ENCODE results near the gene SSX2IP.

Gene SSX2IP

GRCh38 chr1:84698151-84699110 is 8.2 kb upstream of the SSX2IP start:
- ATAC-seq: no peak
- peaks cover 11% of the 10 kb centered on the region for H3K4me1 Mint-ChIP-seq
- no peaks in the 10 kb centered on the region for H3K9me3 Mint-ChIP-seq
- H3K27me3 Mint-ChIP-seq: no peaks in the 10 kb centered on the region
- H3K36me3 Mint-ChIP-seq: no peaks in the 10 kb centered on the region
- no peak overlapping the region for H3K27ac Mint-ChIP-seq
- no peak overlapping the region for H3K4me3 Mint-ChIP-seq

DNA sequence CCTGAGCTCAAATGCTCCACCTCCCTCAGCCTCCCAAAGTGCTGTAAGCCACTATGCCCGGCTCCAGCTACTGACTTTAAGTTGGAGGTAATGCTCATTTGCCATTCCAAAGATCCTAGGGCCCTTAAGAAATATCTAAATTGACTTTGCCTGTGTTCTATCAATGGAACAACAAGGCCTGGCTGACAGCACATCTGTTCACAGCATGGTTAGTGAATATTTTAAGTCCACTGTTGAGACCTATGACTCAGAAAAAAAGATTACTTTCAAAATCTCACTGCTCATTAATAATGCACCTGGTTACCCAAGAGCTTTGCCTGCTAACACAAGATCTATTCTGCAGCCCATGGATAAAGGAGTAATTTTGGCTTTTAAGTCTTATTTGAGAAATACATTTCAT is 3.5 kb upstream of the SSX2IP start:
- H3K4me3 Mint-ChIP-seq: no peak overlapping the region
- H3K4me1 Mint-ChIP-seq: peaks cover 18% of the 10 kb centered on the region
- no peaks in the 10 kb centered on the region for H3K36me3 Mint-ChIP-seq
- ATAC-seq: no peak
- H3K9me3 Mint-ChIP-seq: no peaks in the 10 kb centered on the region
- no peak overlapping the region for H3K27ac Mint-ChIP-seq
- H3K27me3 Mint-ChIP-seq: no peaks in the 10 kb centered on the region

DNA sequence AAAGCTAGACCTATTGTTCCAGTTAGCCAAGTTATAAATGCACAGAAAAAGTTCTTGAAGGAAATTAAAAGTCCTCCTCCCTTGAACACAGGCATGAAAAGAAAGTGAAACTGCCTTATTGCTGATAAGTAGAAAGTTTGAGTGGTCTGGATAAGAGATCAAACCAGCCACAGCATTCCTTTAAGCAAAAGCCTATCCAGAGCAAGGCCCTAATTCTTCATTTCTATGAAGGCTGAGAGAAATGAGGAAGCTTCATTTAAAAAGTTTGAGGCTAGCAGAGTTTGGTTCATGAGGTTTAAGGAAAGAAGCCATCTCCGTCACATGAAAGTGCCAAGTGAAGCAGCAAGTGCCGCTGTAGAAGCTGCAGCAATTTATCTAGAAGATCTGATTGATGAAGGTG is 2.7 kb upstream of the SSX2IP start:
- ATAC-seq: no peak
- H3K9me3 Mint-ChIP-seq: no peaks in the 10 kb centered on the region
- peak overlapping the region; percentile 72 for H3K27ac Mint-ChIP-seq
- H3K4me1 Mint-ChIP-seq: peaks cover 18% of the 10 kb centered on the region
- H3K36me3 Mint-ChIP-seq: no peaks in the 10 kb centered on the region
- H3K4me3 Mint-ChIP-seq: peak overlapping the region; percentile 22
- H3K27me3 Mint-ChIP-seq: no peaks in the 10 kb centered on the region

GRCh38 chr1:84692391-84692790 is 2.1 kb upstream of the SSX2IP start:
- Mint-ChIP-seq H3K9me3 (no peaks in the 10 kb centered on the region), H3K4me3 (peak overlapping the region; percentile 22)

DNA sequence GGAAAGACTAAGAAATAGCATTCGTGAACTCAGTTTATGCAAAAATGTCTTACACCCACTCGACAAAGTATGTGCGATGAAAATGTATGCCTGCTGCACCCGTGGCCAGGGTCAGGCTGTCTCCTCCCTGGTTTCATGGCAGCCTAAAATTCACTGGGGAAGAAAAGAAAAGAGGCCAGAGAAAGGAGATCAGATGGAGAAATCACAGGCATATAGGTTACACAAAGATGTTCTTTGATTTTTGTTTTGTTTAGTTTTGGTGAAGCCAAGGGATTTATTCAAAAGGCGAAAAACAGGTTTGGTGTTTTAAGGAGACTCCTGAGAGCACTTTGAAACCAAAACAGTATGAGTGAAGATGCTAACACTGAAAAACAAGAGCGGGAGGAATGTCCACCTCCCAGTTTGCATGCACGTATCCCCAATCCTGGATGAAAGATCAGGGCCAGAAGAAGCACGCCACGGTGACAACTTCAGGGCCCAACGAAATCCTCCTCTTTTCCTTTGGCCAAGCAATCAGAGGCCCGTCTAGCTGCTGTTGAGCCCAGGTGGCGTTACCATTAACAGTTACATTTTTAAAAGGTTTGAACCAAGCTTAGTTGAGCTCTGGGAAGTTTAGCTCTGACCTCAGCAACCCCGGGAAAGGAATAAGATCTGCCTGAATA is 992 bp upstream of the SSX2IP start:
- peak overlapping the region; percentile 98 for H3K4me3 Mint-ChIP-seq
- ATAC-seq: no peak
- peaks cover 18% of the 10 kb centered on the region for H3K4me1 Mint-ChIP-seq
- no peaks in the 10 kb centered on the region for H3K9me3 Mint-ChIP-seq
- no peaks in the 10 kb centered on the region for H3K27me3 Mint-ChIP-seq
- H3K36me3 Mint-ChIP-seq: no peaks in the 10 kb centered on the region
- H3K27ac Mint-ChIP-seq: peak overlapping the region; percentile 93

More at GRCh38 chr1:84692391-84692790, 2.1 kb upstream of the SSX2IP start:
- no peaks in the 10 kb centered on the region for H3K36me3 Mint-ChIP-seq
- ATAC-seq: no peak
- H3K4me1 Mint-ChIP-seq: peaks cover 18% of the 10 kb centered on the region
- H3K27ac Mint-ChIP-seq: peak overlapping the region; percentile 72
- no peaks in the 10 kb centered on the region for H3K27me3 Mint-ChIP-seq

- Mint-ChIP-seq H3K27me3 (no peaks in the 10 kb centered on the region), H3K4me3 (peak overlapping the region; percentile 98), H3K4me1 (peaks cover 18% of the 10 kb centered on the region), H3K9me3 (no peaks in the 10 kb centered on the region), H3K27ac (peak overlapping the region; percentile 93), H3K36me3 (no peaks in the 10 kb centered on the region)
- no peak for ATAC-seq
Observed at GRCh38 chr1:84689514-84690396, 506 bp downstream of the SSX2IP start.

- no peaks in the 10 kb centered on the region for H3K27me3 Mint-ChIP-seq
- peaks cover 18% of the 10 kb centered on the region for H3K4me1 Mint-ChIP-seq
- no peaks in the 10 kb centered on the region for H3K36me3 Mint-ChIP-seq
- no peak overlapping the region for H3K27ac Mint-ChIP-seq
- H3K4me3 Mint-ChIP-seq: no peak overlapping the region
- ATAC-seq: no peak
- no peaks in the 10 kb centered on the region for H3K9me3 Mint-ChIP-seq
Observed at GRCh38 chr1:84688463-84689061, 1.7 kb downstream of the SSX2IP start.

DNA sequence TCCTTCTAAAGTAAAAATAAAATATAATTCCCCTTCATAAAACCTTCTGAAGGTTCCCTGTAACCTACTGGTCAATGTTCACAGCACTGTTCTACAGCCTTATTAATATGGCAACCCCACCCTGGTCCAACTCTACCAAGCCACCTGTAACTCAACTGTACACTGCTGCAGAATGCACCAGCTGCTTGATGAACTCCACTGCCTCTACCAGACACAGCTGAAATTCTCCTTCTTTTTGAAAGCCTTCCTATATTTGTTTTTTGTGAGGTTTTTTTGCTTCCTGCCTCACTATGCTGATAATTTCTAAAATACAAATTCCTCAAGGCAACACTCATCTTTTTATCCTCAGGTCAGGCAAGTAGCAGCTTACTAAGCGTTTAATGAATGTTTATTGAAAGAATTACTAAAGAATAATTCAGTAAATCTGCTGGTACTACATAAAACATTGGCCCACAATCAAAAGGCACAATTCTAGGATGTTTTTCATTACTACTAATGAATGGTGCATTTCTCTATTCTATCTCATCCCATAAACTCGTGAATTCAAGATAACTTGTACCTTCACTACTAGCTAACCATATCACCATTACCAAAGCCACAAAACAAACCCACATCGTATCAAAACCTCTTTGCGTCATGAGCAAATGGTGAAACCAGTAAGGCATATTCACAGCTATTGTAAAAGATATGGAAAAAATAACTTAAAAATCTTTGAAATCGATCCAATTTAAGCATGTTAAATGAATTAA is 2.4 kb downstream of the SSX2IP start:
- Mint-ChIP-seq H3K27ac (no peak overlapping the region), H3K27me3 (no peaks in the 10 kb centered on the region), H3K4me1 (peaks cover 18% of the 10 kb centered on the region), H3K36me3 (no peaks in the 10 kb centered on the region), H3K9me3 (no peaks in the 10 kb centered on the region), H3K4me3 (no peak overlapping the region)
- ATAC-seq: no peak

- H3K27ac Mint-ChIP-seq: no peak overlapping the region
- no peaks in the 10 kb centered on the region for H3K9me3 Mint-ChIP-seq
- no peak for ATAC-seq
- no peaks in the 10 kb centered on the region for H3K36me3 Mint-ChIP-seq
- no peaks in the 10 kb centered on the region for H3K27me3 Mint-ChIP-seq
- H3K4me3 Mint-ChIP-seq: no peak overlapping the region
- peaks cover 16% of the 10 kb centered on the region for H3K4me1 Mint-ChIP-seq
Observed at GRCh38 chr1:84686223-84686622, 4.0 kb downstream of the SSX2IP start.

DNA sequence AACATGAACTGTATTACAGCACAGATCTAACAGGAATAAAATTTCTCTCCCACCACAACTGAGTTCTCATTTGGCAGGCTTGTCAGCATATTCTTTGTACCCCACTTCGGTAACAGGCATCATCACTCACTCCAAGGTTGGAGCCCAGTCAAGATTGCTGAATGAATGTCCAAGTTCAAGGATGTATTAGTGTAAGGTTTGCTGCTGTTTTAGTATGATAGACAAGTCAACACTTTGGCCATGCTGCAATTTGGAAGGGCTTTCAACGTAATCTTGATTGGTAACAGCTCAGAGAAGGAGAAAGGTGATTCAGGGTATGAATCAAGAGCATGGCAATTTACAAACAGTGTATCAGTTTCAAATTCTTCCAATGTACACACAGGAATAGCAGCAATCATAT is 6.8 kb downstream of the SSX2IP start:
- no peaks in the 10 kb centered on the region for H3K27me3 Mint-ChIP-seq
- no peak overlapping the region for H3K27ac Mint-ChIP-seq
- H3K9me3 Mint-ChIP-seq: no peaks in the 10 kb centered on the region
- peaks cover 1% of the 10 kb centered on the region for H3K36me3 Mint-ChIP-seq
- H3K4me1 Mint-ChIP-seq: no peaks in the 10 kb centered on the region
- H3K4me3 Mint-ChIP-seq: no peak overlapping the region
- no peak for ATAC-seq

- Mint-ChIP-seq H3K27me3 (no peaks in the 10 kb centered on the region), H3K4me3 (no peak overlapping the region), H3K9me3 (no peaks in the 10 kb centered on the region), H3K4me1 (no peaks in the 10 kb centered on the region), H3K36me3 (peaks cover 6% of the 10 kb centered on the region), H3K27ac (no peak overlapping the region)
- ATAC-seq: no peak
Observed at GRCh38 chr1:84682047-84682446, 8.2 kb downstream of the SSX2IP start.

DNA sequence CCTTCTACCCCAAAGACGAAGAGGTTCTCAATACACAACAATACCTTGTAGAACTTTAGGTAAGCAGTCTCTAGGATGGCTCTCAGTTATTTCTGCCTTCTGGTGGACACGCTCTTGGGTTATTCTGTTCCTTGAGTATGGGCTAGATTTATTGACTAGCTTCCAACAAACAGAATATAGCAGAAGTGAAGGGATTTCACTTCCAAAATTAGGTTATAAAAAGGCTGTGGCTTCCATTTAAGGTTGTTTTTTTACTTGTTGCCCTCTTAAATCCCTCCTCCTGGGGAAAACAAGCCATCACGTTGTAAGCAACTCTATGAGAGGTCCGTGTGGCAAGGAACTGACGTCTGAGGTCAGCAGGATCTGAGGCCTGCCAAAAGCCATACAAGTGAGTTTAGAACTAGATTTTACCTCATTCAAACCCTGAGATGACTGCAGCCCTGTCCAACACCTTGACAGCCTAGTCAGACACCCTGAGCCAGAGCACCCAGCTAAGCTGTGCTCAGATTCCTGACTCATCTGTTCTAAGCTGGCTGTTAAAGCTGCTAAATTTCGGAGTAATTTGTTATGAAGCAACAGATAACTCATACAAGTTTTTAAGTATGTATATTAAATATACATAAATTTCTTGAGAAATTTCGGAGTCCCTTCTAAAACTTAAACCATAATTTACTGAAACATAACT is 12.7 kb downstream of the SSX2IP start:
- Mint-ChIP-seq H3K9me3 (no peaks in the 10 kb centered on the region), H3K4me3 (no peak overlapping the region), H3K4me1 (no peaks in the 10 kb centered on the region), H3K27me3 (no peaks in the 10 kb centered on the region), H3K36me3 (peaks cover 6% of the 10 kb centered on the region), H3K27ac (no peak overlapping the region)
- ATAC-seq: no peak

GRCh38 chr1:84675631-84676030 is 14.6 kb downstream of the SSX2IP start:
- Mint-ChIP-seq H3K9me3 (no peaks in the 10 kb centered on the region), H3K4me1 (no peaks in the 10 kb centered on the region), H3K4me3 (no peak overlapping the region), H3K36me3 (peaks cover 6% of the 10 kb centered on the region), H3K27me3 (no peaks in the 10 kb centered on the region), H3K27ac (no peak overlapping the region)
- no peak for ATAC-seq

GRCh38 chr1:84675106-84675505 is 15.2 kb downstream of the SSX2IP start:
- H3K36me3 Mint-ChIP-seq: peaks cover 6% of the 10 kb centered on the region

More at GRCh38 chr1:84675106-84675505, 15.2 kb downstream of the SSX2IP start:
- Mint-ChIP-seq H3K27ac (no peak overlapping the region), H3K27me3 (no peaks in the 10 kb centered on the region), H3K4me1 (no peaks in the 10 kb centered on the region), H3K4me3 (no peak overlapping the region), H3K9me3 (no peaks in the 10 kb centered on the region)
- ATAC-seq: no peak

All from stimulated activated memory B cell treated with anti-CD40 and anti-IgM and Interleukin-4, amounts not matched to agents 10 μg/mL and 1 μg/mL and 100 μg/mL, for 72 hours (primary cell).